Measurements from ENCODE around the gene C11orf97.
"Not testable (repeated sequence)": the region's sequence is repeated elsewhere in the genome, so short reads cannot be mapped to it uniquely, and the experiment has no call there.

C11orf97 gene

GRCh38 chr11:94525546-94526324 is 13.5 kb downstream of the C11orf97 start:
- peak; percentile 19 for DNase-seq

- DNase-seq, result no peak
Observed at GRCh38 chr11:94526645-94527438, 14.6 kb downstream of the C11orf97 start.

- no peak for DNase-seq
Observed at GRCh38 chr11:94528551-94528950, 16.3 kb downstream of the C11orf97 start.

GRCh38 chr11:94532211-94532610 is 19.9 kb downstream of the C11orf97 start:
- no peak for DNase-seq

GRCh38 chr11:94533206-94533605 is 20.9 kb downstream of the C11orf97 start:
- no peak for DNase-seq

GRCh38 chr11:94533696-94534630 is 21.7 kb downstream of the C11orf97 start:
- DNase-seq, result no peak

- no peak for DNase-seq
Observed at GRCh38 chr11:94536386-94536785, 24.1 kb downstream of the C11orf97 start.

- DNase-seq, result no peak
Observed at GRCh38 chr11:94537031-94537600, 24.9 kb downstream of the C11orf97 start.

- no peak for DNase-seq
Observed at GRCh38 chr11:94539420-94539819, 27.2 kb downstream of the C11orf97 start.

- DNase-seq, result peak; percentile 37
Observed at GRCh38 chr11:94543695-94544645, 31.7 kb downstream of the C11orf97 start, which contains the start of gene FUT4. Gene FUT4 (plus strand): TSS chr11:94543921. CDS start chr11:94544134, 213 bp downstream.

GRCh38 chr11:94544646-94545263 is 32.5 kb downstream of the C11orf97 start:
- no peak for DNase-seq

GRCh38 chr11:94545264-94546161 is 33.3 kb downstream of the C11orf97 start:
- no peak for DNase-seq

- DNase-seq, result no peak
Observed at GRCh38 chr11:94546162-94546470, 33.9 kb downstream of the C11orf97 start.

- DNase-seq, result peak; percentile 19
Observed at GRCh38 chr11:94546886-94547285, 34.6 kb downstream of the C11orf97 start.

- DNase-seq, result no peak
Observed at GRCh38 chr11:94549146-94549545, 36.9 kb downstream of the C11orf97 start.

GRCh38 chr11:94550513-94550912 is 38.3 kb downstream of the C11orf97 start:
- no peak for DNase-seq

GRCh38 chr11:94553938-94554337 is 41.7 kb downstream of the C11orf97 start:
- DNase-seq, result peak; percentile 50

- DNase-seq, result not testable (repeated sequence)
Observed at GRCh38 chr11:94555752-94556329, 43.6 kb downstream of the C11orf97 start.

GRCh38 chr11:94557421-94557820 is 45.2 kb downstream of the C11orf97 start:
- no peak for DNase-seq

- DNase-seq, result no peak
Observed at GRCh38 chr11:94557992-94558391, 45.7 kb downstream of the C11orf97 start.

Data from NCI-H1105 treated with DMSO at 0.1 percent for 48 hours (cell line).